B cell (primary cell): ENCODE measurements around the gene OTOF. TPM values are rescaled to one million over a fixed set of nuclear protein-coding genes. Genes with fewer than 3 reads are reported as not detected.

Source experiments
- ATAC-seq: fragments of 200-7000 bp; cut with Tn5 transposase; one replicate; pipeline ENCODE4 v1.10.0; 2021; ENCODE audit warnings: low read depth, mild to moderate bottlenecking, moderate number of reproducible peaks, moderate library complexity
- CTCF ChIA-PET: fragments of 350-600 bp; sonication (Branson Sonifier 250); formaldehyde crosslinking; loops from one replicate; lab custom pipeline; 2021; ENCODE audit warnings: antibody characterized with exemption, inconsistent platforms; lab: Charles Lee
- POLR2A ChIA-PET: fragments of 350-600 bp; sonication (Branson Sonifier 250); formaldehyde crosslinking; loops from one replicate; lab custom pipeline; 2021; ENCODE audit warnings: antibody characterized with exemption; lab: Charles Lee
- DNase-seq: peaks from one replicate; pipeline ENCODE4 v3.0.0; 2013
- H2AFZ ChIP-seq: 2 replicates; pipeline ENCODE4 v1.6.1; 2012; ENCODE audit warnings: mild to moderate bottlenecking, low read depth, low read length; ENCODE audit not compliant: insufficient read depth, poor library complexity, severe bottlenecking
- H3K27ac ChIP-seq, 2 donors: 1 replicate in 1 of 2; 2 replicates in 1 of 2; pipeline ENCODE4 v1.5.1; 2012 to 2013; ENCODE audit warnings: low read length in 2 of 2, mild to moderate bottlenecking in 2 of 2, moderate library complexity in 1 of 2
- H3K27me3 ChIP-seq, 4 experiments: fragments of 200-600 bp in 1 of 4; sonication (generic) in 1 of 4; replicated peaks in 1 of 4; 1 replicate in 2 of 4; 2 replicates in 2 of 4; pipeline versions ENCODE4 v1.6.1 to v1.7.0; 2013 to 2016; ENCODE audit warnings: low read length in 3 of 4, mild to moderate bottlenecking in 2 of 4, mixed read lengths in 1 of 4, moderate library complexity in 1 of 4; ENCODE audit not compliant: insufficient read depth in 4 of 4, control insufficient read depth in 3 of 4; ENCODE audit errors: control extremely low read depth in 1 of 4
- H3K36me3 ChIP-seq, 2 experiments: replicated peaks in 1 of 2; 1 replicate in 1 of 2; 2 replicates in 1 of 2; pipeline versions ENCODE4 v1.6.1 to v1.7.1; 2013; ENCODE audit warnings: low read length in 1 of 2; ENCODE audit not compliant: insufficient read depth in 2 of 2, control insufficient read depth in 1 of 2; ENCODE audit errors: control extremely low read depth in 1 of 2, extremely low read depth in 1 of 2
- H3K4me1 ChIP-seq, 2 donors: fragments of 200-600 bp in 1 of 2; sonication (generic) in 1 of 2; 1 replicate in 1 of 2; 2 replicates in 1 of 2; pipeline versions ENCODE4 v1.5.1 to v1.6.1; 2013 to 2017; ENCODE audit warnings: low read length in 2 of 2; ENCODE audit not compliant: control insufficient read depth in 2 of 2, insufficient read depth in 2 of 2
- H3K4me2 ChIP-seq: replicated peaks from 2 replicates; pipeline ENCODE3; 2012; ENCODE audit warnings: mild to moderate bottlenecking, low read depth, low read length; ENCODE audit not compliant: poor library complexity, severe bottlenecking
- H3K4me3 ChIP-seq, 5 experiments: fragments of 200-600 bp in 1 of 5; sonication (generic) in 1 of 5; 1 replicate in 3 of 5; 2 replicates in 2 of 5; pipeline versions ENCODE4 v1.5.1 to v1.7.0; 2011 to 2016; ENCODE audit warnings: low read length in 4 of 5, mild to moderate bottlenecking in 4 of 5, low read depth in 2 of 5, control low read depth in 1 of 5, moderate library complexity in 1 of 5; ENCODE audit not compliant: insufficient read depth in 1 of 5; ENCODE audit errors: control extremely low read depth in 1 of 5, extremely low read depth in 1 of 5
- H3K79me2 ChIP-seq: fragments of 200-600 bp; sonication (generic); one replicate; pipeline ENCODE4 v1.6.0; 2016; ENCODE audit warnings: low read length; ENCODE audit not compliant: control insufficient read depth, insufficient read depth
- H3K9ac ChIP-seq: fragments of 200-600 bp; sonication (generic); 2 replicates; pipeline ENCODE4 v1.6.1; 2017; ENCODE audit warnings: mild to moderate bottlenecking, low read length, moderate library complexity
- H3K9me3 ChIP-seq, 3 donors: one replicate each; pipeline versions ENCODE4 v1.6.1 to v1.7.1; 2013; ENCODE audit warnings: low read length in 2 of 3; ENCODE audit not compliant: control insufficient read depth in 2 of 3, insufficient read depth in 1 of 3; ENCODE audit errors: control extremely low read depth in 1 of 3
- H4K20me1 ChIP-seq: 2 replicates; pipeline ENCODE4 v1.6.0; 2012; ENCODE audit warnings: mild to moderate bottlenecking, low read length; ENCODE audit not compliant: insufficient read depth, control insufficient read depth, poor library complexity, severe bottlenecking
- H3K27ac Mint-ChIP-seq: one replicate; pipeline ENCODE4 v1.8.0; 2021; ENCODE audit warnings: mixed read lengths
- H3K27me3 Mint-ChIP-seq: one replicate; pipeline ENCODE4 v1.8.0; 2021; ENCODE audit warnings: mixed read lengths
- H3K4me1 Mint-ChIP-seq: one replicate; pipeline ENCODE4 v1.8.0; 2021; ENCODE audit warnings: mixed read lengths
- H3K4me3 Mint-ChIP-seq: one replicate; pipeline ENCODE4 v1.8.0; 2021; ENCODE audit warnings: mixed read lengths
- H3K9me3 Mint-ChIP-seq: one replicate; pipeline ENCODE4 v1.8.0; 2022; ENCODE audit warnings: mixed read lengths; ENCODE audit not compliant: insufficient read depth
- EZH2 ChIP-seq: IDR thresholded peaks from 2 replicates; pipeline ENCODE4 v1.6.1; 2012; ENCODE audit warnings: borderline replicate concordance, low read depth, mild to moderate bottlenecking, moderate library complexity, low read length; ENCODE audit not compliant: insufficient read depth, poor library complexity, severe bottlenecking
- WGBS: methylation state at CpG from one replicate; pipeline ENCODE4 v1.1.5; 2013; ENCODE audit warnings: missing lambda C conversion rate; ENCODE audit not compliant: insufficient coverage; 5-methylcytosine and 5-hydroxymethylcytosine counted together
- intact Hi-C: fragments of 100-400 bp; cut with micrococcal nuclease; formaldehyde crosslinking; loops from one replicate; pipeline ENCODE4 v1.10.0; 2022
- polyA plus RNA-seq: library from polyadenylated mRNA; depleted of rRNA; stranded (reverse); fragments of >200 nt; gene quantifications from 2 replicates; pipeline ENCODE4 v1.2.3, GENCODE V29; 2012
- total RNA-seq, 2 donors: library from RNA; stranded (reverse); fragments of 120-200 nt in 1 of 2; gene quantifications; 1 replicate in 1 of 2; 2 replicates in 1 of 2; pipeline versions ENCODE4 v1.2.3 to v1.2.4, GENCODE V29; 2013 to 2022
- TF ChIP-seq, protein P1 (sequence below): fragments of 200-600 bp; IDR thresholded peaks from one replicate; pipeline ENCODE4 v1.8.0; 2022; ENCODE audit warnings: antibody characterized with exemption, mild to moderate bottlenecking

The OTOF gene
- total and polyA plus RNA-seq, 2 donors (not counting 1 experiment from before 2014, with no cell fraction given) = not detected

DNA sequence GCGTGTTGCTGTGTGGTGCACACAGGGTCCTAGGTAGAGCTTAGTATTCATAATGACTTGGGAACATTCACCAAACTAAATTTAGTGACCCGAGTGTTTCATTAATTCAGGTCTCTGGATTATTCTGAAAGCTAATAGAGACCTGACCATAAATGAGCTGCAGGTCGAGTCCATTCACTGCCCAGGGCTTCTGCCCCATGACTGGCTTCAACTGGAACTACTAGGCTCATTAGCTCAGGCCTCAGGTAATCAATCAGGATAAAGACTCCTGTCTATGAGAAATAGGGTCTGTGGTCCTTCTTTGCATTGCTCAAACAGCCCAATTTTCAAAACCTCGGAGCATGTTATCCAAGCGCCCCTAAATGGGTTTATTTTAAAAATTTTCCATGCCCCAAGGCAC, 30.0 kb upstream of the OTOF start:
- no peak for TF ChIP-seq EZH2
- 81% methylated on average over 2 of the region's 5 CpGs for WGBS

DNA sequence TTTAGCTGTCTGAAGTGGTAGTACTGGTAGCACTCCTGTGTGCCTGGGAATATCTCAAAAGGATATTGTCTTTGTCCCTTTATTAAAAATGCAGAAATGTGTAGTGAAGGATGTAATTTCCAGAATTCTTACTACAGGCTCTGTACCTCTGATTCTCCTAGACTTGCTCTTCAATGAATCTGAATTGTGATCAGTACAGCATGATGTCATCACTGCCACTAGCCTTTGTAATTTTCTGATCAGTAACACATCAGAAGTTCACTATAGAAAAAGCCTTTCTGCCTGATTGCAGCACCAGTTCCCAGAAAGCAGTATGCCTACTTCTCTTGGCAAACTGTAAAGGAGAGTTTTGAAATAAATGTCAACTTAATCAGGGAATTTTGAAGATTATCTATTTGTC, 29.2 kb upstream of the OTOF start:
- intact Hi-C loops = no loop called here

More for the DNA sequence above, 30.0 kb upstream of the OTOF start:
- H3K9me3 Mint-ChIP-seq = no peaks in the 10 kb centered on the region
- no peak overlapping the region for H3K9ac ChIP-seq
- no peaks in the 10 kb centered on the region for H4K20me1 ChIP-seq
- peaks cover 10 to 11% of the 10 kb centered on the region in 2 donors for H3K4me1 ChIP-seq
- H3K9me3 ChIP-seq = no peaks in the 10 kb centered on the region
- H3K27ac Mint-ChIP-seq = no peak overlapping the region
- H3K27me3 ChIP-seq = peaks cover 0 to 16% (median 1%) of the 10 kb centered on the region in 4 experiments
- no peak overlapping the region for H2AFZ ChIP-seq
- H3K79me2 ChIP-seq = no peaks in the 10 kb centered on the region
- H3K4me3 Mint-ChIP-seq = no peak overlapping the region
- H3K27me3 Mint-ChIP-seq = peaks cover 16% of the 10 kb centered on the region
- DNase-seq (no peak), ATAC-seq (no peak)
- no peak overlapping the region for H3K27ac ChIP-seq
- H3K4me3 ChIP-seq = no peak overlapping the region
- intact Hi-C loops = no loop called here
- CTCF ChIA-PET = no interaction called here
- POLR2A ChIA-PET = no interaction called here
- no peaks in the 10 kb centered on the region for H3K36me3 ChIP-seq
- H3K4me2 ChIP-seq = no peak overlapping the region
- peaks cover 7% of the 10 kb centered on the region for H3K4me1 Mint-ChIP-seq

More for the DNA sequence above, 29.2 kb upstream of the OTOF start:
- no peaks in the 10 kb centered on the region for H3K36me3 ChIP-seq
- ATAC-seq (no peak), DNase-seq (no peak)
- H3K79me2 ChIP-seq = no peaks in the 10 kb centered on the region
- no peak overlapping the region for H3K9ac ChIP-seq
- Mint-ChIP-seq H3K4me3 (no peak overlapping the region), H3K4me1 (peaks cover 8% of the 10 kb centered on the region), H3K27me3 (peaks cover 21% of the 10 kb centered on the region), H3K9me3 (no peaks in the 10 kb centered on the region), H3K27ac (no peak overlapping the region)
- H4K20me1 ChIP-seq = no peaks in the 10 kb centered on the region
- no peak overlapping the region for H3K27ac ChIP-seq
- H3K4me1 ChIP-seq = peaks cover 10 to 12% of the 10 kb centered on the region in 2 donors
- TF ChIP-seq, protein P1, sequence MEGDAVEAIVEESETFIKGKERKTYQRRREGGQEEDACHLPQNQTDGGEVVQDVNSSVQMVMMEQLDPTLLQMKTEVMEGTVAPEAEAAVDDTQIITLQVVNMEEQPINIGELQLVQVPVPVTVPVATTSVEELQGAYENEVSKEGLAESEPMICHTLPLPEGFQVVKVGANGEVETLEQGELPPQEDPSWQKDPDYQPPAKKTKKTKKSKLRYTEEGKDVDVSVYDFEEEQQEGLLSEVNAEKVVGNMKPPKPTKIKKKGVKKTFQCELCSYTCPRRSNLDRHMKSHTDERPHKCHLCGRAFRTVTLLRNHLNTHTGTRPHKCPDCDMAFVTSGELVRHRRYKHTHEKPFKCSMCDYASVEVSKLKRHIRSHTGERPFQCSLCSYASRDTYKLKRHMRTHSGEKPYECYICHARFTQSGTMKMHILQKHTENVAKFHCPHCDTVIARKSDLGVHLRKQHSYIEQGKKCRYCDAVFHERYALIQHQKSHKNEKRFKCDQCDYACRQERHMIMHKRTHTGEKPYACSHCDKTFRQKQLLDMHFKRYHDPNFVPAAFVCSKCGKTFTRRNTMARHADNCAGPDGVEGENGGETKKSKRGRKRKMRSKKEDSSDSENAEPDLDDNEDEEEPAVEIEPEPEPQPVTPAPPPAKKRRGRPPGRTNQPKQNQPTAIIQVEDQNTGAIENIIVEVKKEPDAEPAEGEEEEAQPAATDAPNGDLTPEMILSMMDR = no peak
- TF ChIP-seq EZH2 = no peak
- CTCF ChIA-PET = no interaction called here
- no peak overlapping the region for H3K4me3 ChIP-seq
- H3K4me2 ChIP-seq = no peak overlapping the region
- H3K9me3 ChIP-seq = no peaks in the 10 kb centered on the region
- peaks cover 0 to 19% (median 1%) of the 10 kb centered on the region in 4 experiments for H3K27me3 ChIP-seq
- POLR2A ChIA-PET = no interaction called here
- no peak overlapping the region for H2AFZ ChIP-seq
